Measurements from ENCODE around the gene SGMS1. TPM values are rescaled to one million over a fixed set of nuclear protein-coding genes. Genes with fewer than 3 reads are reported as not detected.
"Not testable (repeated sequence)": the region's sequence is repeated elsewhere in the genome, so short reads cannot be mapped to it uniquely, and the experiment has no call there.

Gene SGMS1
- polyA plus RNA-seq, 1 donor (not counting 4 experiments of a cell fraction or from before 2014, with no cell fraction given), result 18.3 TPM

GRCh38 chr10:50538555-50539398 lies 85.0 kb downstream of the SGMS1 start:
- no peak for TF ChIP-seq EZH2 (IDR thresholded peaks at IDR 0.05; ENCODE audit: low read length)
- no peak for TF ChIP-seq CTCF (optimal IDR thresholded peaks at IDR 0.05 in 1 of 3, IDR thresholded peaks at IDR 0.05 in 1 of 3, conservative IDR thresholded peaks at IDR 0.05 in 1 of 3; ENCODE audit: extremely low read depth in 1 of 3, insufficient read depth in 2 of 3, low read length in 3 of 3)
- H3K9me1 ChIP-seq (ENCODE audit: control insufficient read depth, extremely low read depth, insufficient read depth, low read length), result no peaks in the 10 kb centered on the region
- H3K4me2 ChIP-seq (ENCODE audit: control insufficient read depth, extremely low read depth, insufficient read depth, low read depth, low read length), result no peak overlapping the region

GRCh38 chr10:50536617-50537240 lies 87.0 kb downstream of the SGMS1 start:
- Histone ChIP-seq H2AFZ (ENCODE audit: control insufficient read depth, low read length) (no peak overlapping the region), H3K27ac (ENCODE audit: control insufficient read depth, insufficient read depth, low read length) (no peak overlapping the region), H3K4me1 (ENCODE audit: control insufficient read depth, extremely low read depth, insufficient read depth, low read length) (peaks cover 3% of the 10 kb centered on the region), H3K36me3 (ENCODE audit: control insufficient read depth in 2 of 2, extremely low read depth in 1 of 2, insufficient read depth in 2 of 2, low read length in 2 of 2) (no peaks in the 10 kb centered on the region), H3K9ac (ENCODE audit: control insufficient read depth, extremely low read depth, insufficient read depth, low read length) (no peak overlapping the region), H3K79me2 (ENCODE audit: control insufficient read depth, insufficient read depth, low read length) (no peaks in the 10 kb centered on the region), H3K4me2 (ENCODE audit: control insufficient read depth, extremely low read depth, insufficient read depth, low read depth, low read length) (no peak overlapping the region), H3K4me3 (ENCODE audit: control insufficient read depth in 2 of 3, extremely low read depth in 1 of 3, insufficient read depth in 2 of 3, low read depth in 1 of 3, low read length in 3 of 3) (no peak overlapping the region), H3K9me1 (ENCODE audit: control insufficient read depth, extremely low read depth, insufficient read depth, low read length) (no peaks in the 10 kb centered on the region), H4K20me1 (ENCODE audit: control insufficient read depth, extremely low read depth, insufficient read depth, low read length) (no peaks in the 10 kb centered on the region), H3K9me3 (ENCODE audit: control insufficient read depth, low read depth, low read length) (no peaks in the 10 kb centered on the region), H3K27me3 (ENCODE audit: control insufficient read depth, extremely low read depth, insufficient read depth, low read length) (no peaks in the 10 kb centered on the region)
- no peak for FAIRE-seq
- dilution Hi-C loops (cut with MboI; ENCODE audit: extremely low pct_ligation_motif_present, low sequenced_read_pairs), result no loop called here
- TF ChIP-seq EZH2 (IDR thresholded peaks at IDR 0.05; ENCODE audit: low read length), result no peak
- TF ChIP-seq CTCF (optimal IDR thresholded peaks at IDR 0.05 in 1 of 3, IDR thresholded peaks at IDR 0.05 in 1 of 3, conservative IDR thresholded peaks at IDR 0.05 in 1 of 3; ENCODE audit: extremely low read depth in 1 of 3, insufficient read depth in 2 of 3, low read length in 3 of 3), result no peak
- DNase-seq (ENCODE audit: low read depth, low spot score), result no peak

More at GRCh38 chr10:50538555-50539398, 85.0 kb downstream of the SGMS1 start:
- dilution Hi-C loops (cut with MboI; ENCODE audit: extremely low pct_ligation_motif_present, low sequenced_read_pairs), result no loop called here
- H3K4me3 ChIP-seq (ENCODE audit: control insufficient read depth in 2 of 3, extremely low read depth in 1 of 3, insufficient read depth in 2 of 3, low read depth in 1 of 3, low read length in 3 of 3), result no peak overlapping the region
- H3K79me2 ChIP-seq (ENCODE audit: control insufficient read depth, insufficient read depth, low read length), result no peaks in the 10 kb centered on the region
- peaks cover 3% of the 10 kb centered on the region for H3K4me1 ChIP-seq (ENCODE audit: control insufficient read depth, extremely low read depth, insufficient read depth, low read length)
- H3K27me3 ChIP-seq (ENCODE audit: control insufficient read depth, extremely low read depth, insufficient read depth, low read length), result no peaks in the 10 kb centered on the region
- no peaks in the 10 kb centered on the region for H4K20me1 ChIP-seq (ENCODE audit: control insufficient read depth, extremely low read depth, insufficient read depth, low read length)
- H3K9ac ChIP-seq (ENCODE audit: control insufficient read depth, extremely low read depth, insufficient read depth, low read length), result no peak overlapping the region
- H3K9me3 ChIP-seq (ENCODE audit: control insufficient read depth, low read depth, low read length), result no peaks in the 10 kb centered on the region
- no peak overlapping the region for H3K27ac ChIP-seq (ENCODE audit: control insufficient read depth, insufficient read depth, low read length)
- no peak for FAIRE-seq
- no peak for DNase-seq (ENCODE audit: low read depth, low spot score)
- no peak overlapping the region for H2AFZ ChIP-seq (ENCODE audit: control insufficient read depth, low read length)
- no peaks in the 10 kb centered on the region for H3K36me3 ChIP-seq (ENCODE audit: control insufficient read depth in 2 of 2, extremely low read depth in 1 of 2, insufficient read depth in 2 of 2, low read length in 2 of 2)

GRCh38 chr10:50534748-50535376 lies 88.9 kb downstream of the SGMS1 start:
- H3K27me3 ChIP-seq (ENCODE audit: control insufficient read depth, extremely low read depth, insufficient read depth, low read length); H3K4me2 ChIP-seq (ENCODE audit: control insufficient read depth, extremely low read depth, insufficient read depth, low read depth, low read length); H3K9me1 ChIP-seq (ENCODE audit: control insufficient read depth, extremely low read depth, insufficient read depth, low read length); H3K9ac ChIP-seq (ENCODE audit: control insufficient read depth, extremely low read depth, insufficient read depth, low read length); H4K20me1 ChIP-seq (ENCODE audit: control insufficient read depth, extremely low read depth, insufficient read depth, low read length); FAIRE-seq; dilution Hi-C loops (cut with MboI; ENCODE audit: extremely low pct_ligation_motif_present, low sequenced_read_pairs); H3K79me2 ChIP-seq (ENCODE audit: control insufficient read depth, insufficient read depth, low read length); H3K4me3 ChIP-seq (ENCODE audit: control insufficient read depth in 2 of 3, extremely low read depth in 1 of 3, insufficient read depth in 2 of 3, low read depth in 1 of 3, low read length in 3 of 3); H2AFZ ChIP-seq (ENCODE audit: control insufficient read depth, low read length); H3K4me1 ChIP-seq (ENCODE audit: control insufficient read depth, extremely low read depth, insufficient read depth, low read length); H3K36me3 ChIP-seq (ENCODE audit: control insufficient read depth in 2 of 2, extremely low read depth in 1 of 2, insufficient read depth in 2 of 2, low read length in 2 of 2); H3K9me3 ChIP-seq (ENCODE audit: control insufficient read depth, low read depth, low read length); DNase-seq (ENCODE audit: low read depth, low spot score): not testable (repeated sequence)
- H3K27ac ChIP-seq (ENCODE audit: control insufficient read depth, insufficient read depth, low read length), result peak overlapping the region; percentile 11
